Prostate gland (tissue), 2 donors: ENCODE results near the gene LBH.

Source experiments
- CTCF ChIP-seq, 4 experiments: fragments of 200-600 bp in 2 of 4; fragments of 450-650 bp in 2 of 4; sonication (generic) in 2 of 4; IDR thresholded peaks; 1 replicate in 3 of 4; 2 replicates in 1 of 4; pipeline ENCODE4 v1.5.1; 2016 to 2019; ENCODE audit warnings: antibody characterized with exemption in 4 of 4, mild to moderate bottlenecking in 2 of 4, moderate library complexity in 2 of 4
- POLR2A ChIP-seq: fragments of 450-650 bp; IDR thresholded peaks from one replicate; pipeline ENCODE4 v1.6.1; 2016; ENCODE audit warnings: antibody characterized with exemption, mild to moderate bottlenecking
- POLR2AphosphoS5 ChIP-seq: sonication (generic); formaldehyde crosslinking; IDR thresholded peaks from one replicate; pipeline ENCODE4 v1.6.1; 2017; ENCODE audit warnings: antibody characterized with exemption

GRCh38 chr2:30276455-30276911 lies 45.1 kb downstream of the LBH start:
- no peak for TF ChIP-seq CTCF (IDR thresholded peaks at IDR 0.05)
- TF ChIP-seq POLR2A = no peak
- TF ChIP-seq POLR2AphosphoS5 = no peak
